ENCODE results near the gene SMAD6. TPM values are rescaled to one million over a fixed set of nuclear protein-coding genes. Genes with fewer than 3 reads are reported as not detected.

The SMAD6 gene
- total RNA-seq, 2 donors from 2014 or later, result 14.0 to 25.4 TPM

GRCh38 chr15:66760968-66761725 is 59.1 kb downstream of the SMAD6 start:
- H3K27ac ChIP-seq, result peak overlapping the region; percentile 20 to 86 (median 53)
- peaks cover 50% of the 10 kb centered on the region for H3K4me1 ChIP-seq
- intact Hi-C loops (cut with DNase I), result no loop called here
- DNase-seq (no peak), ATAC-seq (no peak)
- no peaks in the 10 kb centered on the region for H3K9me3 ChIP-seq
- H3K27me3 ChIP-seq, result no peaks in the 10 kb centered on the region
- WGBS, 2 donors, result 59 to 69% methylated on average over 16 of the region's 16 CpGs
- H3K36me3 ChIP-seq (replicated peaks in 1 of 2; ENCODE audit: insufficient read depth in 1 of 2, low read depth in 2 of 2), result no peaks in the 10 kb centered on the region
- no peak overlapping the region for H3K4me3 ChIP-seq
- TF ChIP-seq POLR2A (IDR thresholded peaks at IDR 0.05) (no peak), CTCF (IDR thresholded peaks at IDR 0.05) (no peak)

- Histone ChIP-seq H3K36me3 (replicated peaks in 1 of 2; ENCODE audit: insufficient read depth in 1 of 2, low read depth in 2 of 2) (no peaks in the 10 kb centered on the region), H3K27ac (peak overlapping the region; percentile 26 to 86 (median 80)), H3K27me3 (no peaks in the 10 kb centered on the region), H3K9me3 (no peaks in the 10 kb centered on the region), H3K4me3 (no peak overlapping the region), H3K4me1 (peaks cover 58% of the 10 kb centered on the region)
- no peak for TF ChIP-seq CTCF (IDR thresholded peaks at IDR 0.05)
- no peak for TF ChIP-seq POLR2A (IDR thresholded peaks at IDR 0.05)
- no peak for ATAC-seq
- intact Hi-C loops (cut with DNase I), result no loop called here
- no peak for DNase-seq
- WGBS, 2 donors, result 73 to 86% methylated on average over 17 of the region's 17 CpGs
Observed at GRCh38 chr15:66761726-66762595, 59.9 kb downstream of the SMAD6 start.

- DNase-seq (peak; percentile 89 to 96 (median 93)), ATAC-seq (peak; percentile 67)
- Histone ChIP-seq H3K27me3 (no peaks in the 10 kb centered on the region), H3K9me3 (no peaks in the 10 kb centered on the region), H3K4me1 (peaks cover 71% of the 10 kb centered on the region), H3K4me3 (no peak overlapping the region), H3K27ac (peak overlapping the region; percentile 52 to 86 (median 80)), H3K36me3 (replicated peaks in 1 of 2; ENCODE audit: insufficient read depth in 1 of 2, low read depth in 2 of 2) (no peaks in the 10 kb centered on the region)
- intact Hi-C loops (cut with DNase I), result no loop called here
- 13 to 31% methylated on average over 13 to 23 of the region's 23 CpGs for WGBS, 2 donors
- TF ChIP-seq POLR2A (IDR thresholded peaks at IDR 0.05), result no peak
- peak in 1 of 7 experiments; percentile 3 for TF ChIP-seq CTCF (IDR thresholded peaks at IDR 0.05)
Observed at GRCh38 chr15:66763186-66764071, 61.4 kb downstream of the SMAD6 start.

- no peak for DNase-seq
- TF ChIP-seq POLR2A (IDR thresholded peaks at IDR 0.05), result no peak
- TF ChIP-seq CTCF (IDR thresholded peaks at IDR 0.05), result no peak
- 47 to 53% methylated on average over 12 of the region's 12 CpGs for WGBS, 2 donors
- Histone ChIP-seq H3K9me3 (no peaks in the 10 kb centered on the region), H3K4me1 (peaks cover 71% of the 10 kb centered on the region), H3K27me3 (no peaks in the 10 kb centered on the region), H3K4me3 (no peak overlapping the region), H3K36me3 (replicated peaks in 1 of 2; ENCODE audit: insufficient read depth in 1 of 2, low read depth in 2 of 2) (no peaks in the 10 kb centered on the region), H3K27ac (peak overlapping the region; percentile 79 to 86 (median 80))
- intact Hi-C loops (cut with DNase I), result no loop called here
- ATAC-seq, result no peak
Observed at GRCh38 chr15:66764072-66764786, 62.2 kb downstream of the SMAD6 start.

Measured in body of pancreas (tissue), 4 donors.